Skeletal muscle cell (primary cell): ENCODE measurements around the gene DOCK6.

Source experiments
- DNase-seq: peaks from one replicate; pipeline ENCODE4 v3.0.0-alpha.2; 2010; ENCODE audit warnings: low read depth
- H3K4me3 ChIP-seq: 2 replicates; pipeline ENCODE4 v1.5.1; 2011; ENCODE audit warnings: low read depth, mild to moderate bottlenecking, control low read depth, low read length, moderate library complexity

DOCK6 gene

DNA sequence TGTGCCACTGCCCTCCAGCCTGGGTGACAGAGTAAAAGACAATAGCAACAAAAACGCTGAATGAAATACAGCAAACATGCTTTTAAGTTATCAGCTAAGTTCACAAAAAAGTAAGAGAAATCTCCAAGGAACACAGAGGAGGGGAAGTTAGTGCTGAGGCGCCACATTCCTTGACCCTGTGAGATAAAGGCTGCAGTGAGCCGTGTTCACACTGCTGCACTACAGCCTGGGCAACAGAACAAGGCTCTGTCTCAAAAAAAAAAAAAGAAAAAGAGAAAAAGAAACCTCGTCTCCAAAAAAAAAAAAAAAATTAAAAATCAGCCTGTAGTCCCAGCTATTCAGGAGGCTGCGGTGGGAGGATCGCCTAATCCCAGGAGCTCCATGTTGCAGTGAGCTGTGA lies 16.3 kb upstream of the DOCK6 start:
- no peak for DNase-seq
- no peak overlapping the region for H3K4me3 ChIP-seq

- H3K4me3 ChIP-seq: no peak overlapping the region
- DNase-seq: no peak
Measured at GRCh38 chr19:11274533-11275086, 12.3 kb upstream of the DOCK6 start.

- no peak for DNase-seq
- H3K4me3 ChIP-seq: no peak overlapping the region
Measured at GRCh38 chr19:11273989-11274388, 11.7 kb upstream of the DOCK6 start.

DNA sequence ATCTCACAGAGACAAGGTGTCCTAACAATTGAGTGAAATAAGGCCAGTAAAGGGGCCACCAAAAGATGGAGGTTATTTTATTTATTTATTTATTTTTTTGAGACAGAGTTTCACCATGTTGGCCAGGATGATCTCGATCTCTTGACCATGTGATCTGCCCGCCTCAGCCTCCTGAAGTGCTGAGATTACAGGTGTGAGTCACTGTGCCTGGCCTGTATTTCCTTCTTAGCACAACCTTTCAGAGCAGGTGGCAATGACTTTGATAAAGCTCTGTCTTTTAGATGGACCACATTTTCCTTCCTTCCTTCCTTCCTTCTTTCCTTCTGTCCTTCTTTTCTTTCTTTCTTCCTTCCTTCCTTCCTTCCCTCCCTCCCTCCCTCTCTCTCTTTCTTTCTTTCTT lies 11.0 kb upstream of the DOCK6 start:
- H3K4me3 ChIP-seq: no peak overlapping the region
- no peak for DNase-seq

DNA sequence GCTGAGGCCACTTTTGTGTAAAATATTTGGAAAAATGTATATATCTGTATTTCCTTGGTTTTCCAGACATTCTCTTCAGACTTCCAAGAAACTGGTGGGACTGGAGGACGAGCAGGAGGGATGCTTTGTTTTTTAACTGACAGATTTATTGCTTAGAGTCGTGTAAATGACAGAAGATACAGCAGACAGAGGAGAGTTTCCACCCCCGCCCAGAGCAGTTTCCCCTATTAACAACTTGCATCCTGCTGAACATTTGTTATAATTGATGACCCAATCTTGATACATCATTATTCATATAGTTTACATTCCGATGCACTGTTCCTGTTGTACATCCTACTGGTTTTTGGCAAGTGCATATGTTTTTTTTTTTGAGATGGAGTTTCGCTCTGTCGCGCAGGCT lies 7.1 kb upstream of the DOCK6 start:
- no peak for DNase-seq
- H3K4me3 ChIP-seq: no peak overlapping the region

DNA sequence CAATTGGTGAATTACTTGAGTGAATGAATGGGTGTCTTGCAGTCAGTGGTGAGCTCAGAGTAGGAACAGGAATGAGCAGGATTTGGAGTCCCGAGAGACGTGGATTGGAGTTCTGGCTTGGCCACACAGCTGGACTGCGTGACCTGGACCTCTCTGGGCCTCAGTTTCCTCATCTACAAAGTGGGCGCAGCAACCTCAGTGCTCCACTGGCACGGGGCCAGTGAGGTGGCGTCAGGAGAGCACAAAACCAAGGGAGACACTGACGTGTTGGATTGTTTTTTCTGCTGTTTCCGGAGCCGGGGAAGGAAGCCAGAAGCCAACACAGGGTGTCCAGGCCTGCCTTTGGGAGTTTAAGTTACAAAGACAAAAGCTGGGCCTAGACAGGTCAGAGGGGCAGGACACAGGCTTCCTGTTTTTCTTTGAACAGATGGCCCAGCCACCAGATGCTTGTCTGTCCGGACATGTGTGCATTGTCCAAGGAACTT lies 6.5 kb upstream of the DOCK6 start:
- DNase-seq: peak; percentile 45
- H3K4me3 ChIP-seq: no peak overlapping the region

DNA sequence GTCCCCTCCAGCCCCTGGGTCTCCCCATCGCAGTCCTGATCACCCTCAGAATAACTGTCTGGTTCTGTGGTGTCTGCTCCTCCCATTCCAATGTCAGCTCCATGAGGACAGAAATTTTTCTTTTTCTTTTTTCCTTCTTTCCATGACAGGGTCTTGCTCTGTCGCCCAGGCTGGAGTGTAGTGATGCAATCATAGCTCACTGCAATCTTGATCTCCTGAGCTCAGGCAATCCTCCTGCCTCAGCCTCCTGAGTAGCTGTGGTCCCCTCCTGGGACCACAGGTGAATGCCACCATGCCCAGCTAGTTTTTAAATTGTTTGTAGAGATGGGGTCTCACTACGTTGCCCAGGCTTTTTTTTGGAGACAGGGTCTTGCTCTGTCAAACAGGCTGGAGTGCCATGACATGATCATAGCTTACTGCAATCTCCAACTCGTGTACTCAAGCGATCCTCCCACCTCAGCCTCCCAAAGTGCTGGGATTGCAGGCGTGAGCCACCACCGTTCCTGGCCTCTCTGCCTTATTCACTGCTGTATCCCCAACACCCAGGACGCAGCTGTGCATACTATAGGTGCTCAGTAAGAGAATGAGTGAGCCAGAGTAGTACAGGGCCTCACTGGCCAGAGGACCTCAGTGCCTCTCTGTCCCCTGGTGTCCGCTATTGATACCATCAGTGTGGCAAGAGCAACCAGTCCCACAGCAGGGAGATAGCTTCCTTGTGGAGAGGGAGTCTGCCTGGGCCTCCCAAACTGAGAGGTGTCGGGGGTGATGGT lies 5.2 kb upstream of the DOCK6 start:
- no peak for DNase-seq
- no peak overlapping the region for H3K4me3 ChIP-seq

GRCh38 chr19:11265785-11266236 lies 3.5 kb upstream of the DOCK6 start:
- no peak for DNase-seq
- H3K4me3 ChIP-seq: no peak overlapping the region

DNA sequence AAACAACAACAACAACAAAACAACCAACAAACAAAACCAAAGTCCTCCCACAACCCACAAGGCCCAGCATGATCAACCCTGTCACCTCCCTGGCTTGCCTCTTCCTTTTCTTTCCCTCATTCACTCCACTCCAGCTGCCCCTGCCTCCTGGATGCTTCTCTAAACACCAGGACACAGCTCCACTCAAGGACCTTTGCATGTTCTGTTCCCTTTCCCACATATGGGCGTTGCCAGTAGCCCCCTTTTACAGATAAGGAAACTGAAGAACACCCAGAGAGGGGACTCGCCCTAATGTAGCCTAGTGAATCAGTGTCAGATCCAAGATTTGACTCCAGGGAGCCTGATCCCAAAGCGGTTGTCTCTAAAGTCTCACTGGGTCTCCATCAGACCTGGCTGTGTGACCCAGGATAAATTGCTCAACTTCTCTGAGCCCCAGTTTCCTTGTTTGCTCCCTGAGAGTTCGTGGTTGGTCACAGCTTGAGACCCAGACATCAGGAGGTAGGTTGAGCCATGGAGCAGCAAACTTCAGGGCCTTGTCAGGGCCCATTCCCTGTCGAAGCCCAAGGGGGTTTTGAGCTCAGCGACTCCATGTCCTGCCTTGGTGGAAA lies 3.0 kb upstream of the DOCK6 start:
- DNase-seq: no peak
- no peak overlapping the region for H3K4me3 ChIP-seq

DNA sequence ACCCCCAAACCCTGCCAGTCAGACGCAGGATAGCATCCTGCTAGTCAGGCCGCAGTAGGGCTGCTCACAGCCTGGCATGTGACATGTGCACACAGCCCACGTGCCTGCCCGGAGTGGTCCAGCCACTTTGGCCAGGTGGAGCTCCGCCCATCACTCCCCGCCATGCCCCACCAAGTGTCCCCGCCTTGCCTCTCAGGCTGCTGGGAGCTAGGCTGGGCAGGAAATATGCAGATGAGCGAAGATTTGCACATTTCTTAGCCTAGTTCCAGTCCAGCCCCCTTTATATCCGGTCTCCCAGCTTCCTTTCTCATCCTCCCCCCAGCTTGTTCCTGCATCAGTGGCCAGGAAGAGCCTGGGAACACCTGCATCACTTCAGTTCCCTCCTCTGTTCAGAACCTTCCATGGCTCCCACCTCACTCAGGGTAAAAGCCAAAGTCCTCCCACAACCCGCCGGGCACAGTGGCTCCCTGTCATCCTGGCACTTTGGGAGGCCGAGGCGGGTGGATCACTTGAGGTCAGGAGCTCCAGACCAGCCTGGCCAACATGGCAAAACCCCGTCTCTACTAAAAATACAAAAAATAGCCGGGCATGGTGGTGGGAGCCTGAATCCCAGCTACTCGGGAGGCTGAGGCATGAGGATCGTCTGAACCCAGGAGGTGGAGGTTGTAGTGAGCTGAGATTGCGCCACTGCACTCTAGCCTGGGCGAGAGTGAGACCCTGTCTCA lies 2.3 kb upstream of the DOCK6 start:
- no peak overlapping the region for H3K4me3 ChIP-seq
- DNase-seq: no peak

DNA sequence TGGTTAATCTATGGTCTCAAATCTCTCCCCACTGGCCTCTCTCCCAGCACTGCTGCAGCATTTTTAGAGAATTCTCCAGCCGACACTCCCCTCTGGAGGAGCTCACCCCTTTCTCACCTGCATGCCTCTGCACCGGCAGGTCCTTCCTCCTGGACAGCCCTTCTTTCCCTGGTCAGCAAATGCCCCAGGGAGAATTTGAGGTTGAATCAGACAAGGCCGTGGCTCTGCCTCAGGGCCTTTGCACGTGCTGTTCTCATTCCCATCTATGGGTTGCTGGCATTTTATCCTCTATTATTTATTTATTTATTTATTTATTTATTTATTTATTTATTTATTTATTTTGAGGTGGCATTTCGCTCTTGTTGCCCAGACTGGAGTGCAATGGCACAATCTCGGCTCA lies 1.4 kb upstream of the DOCK6 start:
- no peak for DNase-seq
- no peak overlapping the region for H3K4me3 ChIP-seq

GRCh38 chr19:11261431-11261970 lies 823 bp downstream of the DOCK6 start:
- H3K4me3 ChIP-seq: peak overlapping the region; percentile 74
- DNase-seq: no peak

DNA sequence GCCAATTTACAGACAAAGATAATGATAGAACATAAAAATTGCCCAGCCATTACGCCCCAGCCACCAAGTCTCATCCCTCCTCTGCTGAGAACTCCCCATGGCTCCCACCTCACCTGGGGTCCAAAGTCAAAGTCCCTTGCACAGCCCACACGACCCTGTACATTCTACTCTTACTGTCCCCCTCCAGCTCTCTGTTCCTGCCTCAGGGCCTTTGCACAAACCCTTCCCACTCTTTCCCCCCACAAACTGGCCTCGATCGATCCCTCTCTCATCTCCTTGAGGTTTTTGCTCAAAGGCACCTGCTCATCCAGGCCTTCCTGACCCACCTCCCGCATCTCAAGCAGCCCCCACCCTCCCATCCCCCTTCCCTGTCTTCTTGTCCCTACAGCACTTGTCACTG lies 1.3 kb downstream of the DOCK6 start:
- DNase-seq: no peak
- peak overlapping the region; percentile 74 for H3K4me3 ChIP-seq

DNA sequence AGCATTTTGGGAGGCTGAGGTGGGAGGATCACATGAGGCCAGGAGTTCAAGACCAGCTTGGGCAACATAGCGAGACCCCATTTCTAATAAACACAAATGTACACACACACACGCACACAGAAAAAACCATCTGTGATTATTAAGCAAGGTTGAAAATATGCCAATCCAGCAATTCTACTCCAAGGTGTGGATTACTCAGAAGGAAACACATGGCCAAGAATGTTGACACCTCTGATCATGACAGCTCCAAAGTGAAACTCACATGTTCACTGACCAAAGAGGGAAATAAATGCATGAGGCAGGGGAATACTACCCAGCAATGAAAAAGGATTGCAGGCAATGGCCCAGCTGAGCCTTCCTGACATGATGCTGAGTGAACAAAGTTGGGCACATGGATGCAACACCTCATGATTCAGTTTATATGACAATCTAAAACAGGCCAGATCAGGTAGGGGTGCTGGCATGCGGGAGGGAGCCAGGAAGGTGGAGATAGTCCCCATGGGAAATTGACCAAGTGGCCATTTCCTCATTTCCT lies 4.4 kb downstream of the DOCK6 start:
- DNase-seq: no peak
- H3K4me3 ChIP-seq: no peak overlapping the region

- H3K4me3 ChIP-seq: no peak overlapping the region
- peak; percentile 20 for DNase-seq
Measured at GRCh38 chr19:11256189-11256588, 6.1 kb downstream of the DOCK6 start.

DNA sequence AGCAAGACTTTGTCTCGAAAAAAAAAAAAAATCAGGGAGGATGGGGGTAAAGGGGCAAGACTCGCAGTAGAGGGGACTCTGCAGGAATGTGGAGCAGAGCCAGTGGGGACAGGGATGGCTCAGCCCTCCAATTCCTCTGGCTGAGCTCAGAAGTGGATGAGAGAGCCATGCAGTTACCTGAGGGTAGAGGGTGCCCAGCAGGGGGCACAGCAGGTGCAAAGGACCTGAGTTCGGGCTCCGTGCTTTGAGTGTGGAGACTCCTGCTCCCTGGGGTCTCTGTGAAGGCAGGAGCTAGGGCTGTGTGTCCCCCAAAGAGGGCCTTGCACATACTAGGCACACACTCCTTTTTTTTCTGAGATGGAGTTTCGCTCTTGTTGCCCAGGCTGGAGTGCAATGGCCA lies 7.7 kb downstream of the DOCK6 start:
- DNase-seq: no peak
- H3K4me3 ChIP-seq: no peak overlapping the region

DNA sequence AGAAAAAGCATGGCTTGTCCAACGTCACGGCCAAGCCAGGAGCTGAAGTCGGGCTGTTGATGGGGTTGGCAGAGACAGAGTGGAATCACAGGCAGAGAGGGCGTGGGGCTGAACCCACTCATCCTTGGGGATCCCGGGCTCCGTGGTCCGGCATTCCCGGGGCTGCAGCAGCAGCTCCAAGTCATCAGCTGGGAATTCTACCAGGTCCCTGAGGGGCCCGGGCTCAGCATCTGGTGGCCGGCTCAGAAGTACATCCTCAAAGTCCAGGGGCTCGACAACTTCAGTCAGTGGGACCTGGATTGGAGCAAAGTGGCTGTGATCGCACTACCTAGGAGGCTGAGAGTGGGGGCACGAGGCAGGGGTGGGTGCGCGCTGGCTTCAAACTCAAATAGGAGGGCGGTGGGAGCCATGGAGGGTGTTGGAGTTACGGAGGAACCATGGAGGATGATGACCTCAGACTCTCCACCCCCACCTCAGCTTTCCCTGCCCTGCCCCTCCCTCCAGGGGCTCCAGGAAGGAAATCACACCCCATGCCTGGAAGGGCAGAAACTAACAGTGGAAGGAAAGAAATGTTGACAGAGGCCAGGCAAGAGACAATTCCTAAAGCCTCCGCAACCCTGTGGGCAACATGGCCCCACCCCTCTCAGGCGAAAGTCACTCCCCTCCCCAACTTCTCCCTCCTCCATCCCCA lies 9.5 kb downstream of the DOCK6 start:
- no peak overlapping the region for H3K4me3 ChIP-seq
- DNase-seq: no peak

GRCh38 chr19:11251650-11252314 lies 10.5 kb downstream of the DOCK6 start:
- no peak overlapping the region for H3K4me3 ChIP-seq
- no peak for DNase-seq

DNA sequence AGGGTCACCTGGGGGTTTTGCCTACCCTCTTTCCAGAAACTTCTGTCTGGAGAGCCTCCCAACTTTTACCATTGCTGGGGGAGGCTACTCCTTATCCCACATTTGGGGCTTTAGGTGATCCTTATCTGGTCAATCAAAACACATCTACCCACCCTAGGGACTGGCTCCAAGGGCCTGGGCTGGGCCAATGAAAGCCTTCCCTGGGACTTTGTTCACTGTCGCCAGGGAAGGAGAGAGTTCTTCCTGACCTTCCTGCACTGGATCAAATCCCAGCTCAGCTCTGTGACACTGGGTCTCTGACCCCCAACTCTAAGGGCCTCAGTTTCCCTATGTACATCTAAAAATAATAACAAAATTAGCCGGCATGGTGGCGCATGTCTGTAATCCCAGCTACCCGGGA lies 11.1 kb downstream of the DOCK6 start:
- DNase-seq: no peak
- H3K4me3 ChIP-seq: no peak overlapping the region
